GM18909 (cell line): Measurements from ENCODE around the gene OSTF1.

Experiments
- ATAC-seq: cut with Tn5 transposase; IDR thresholded peaks from one replicate; pipeline ENCODE4 v1.9.1; 2021; ENCODE audit warnings: mild to moderate bottlenecking; ENCODE audit not compliant: unreplicated experiment, poor library complexity

Gene OSTF1

DNA sequence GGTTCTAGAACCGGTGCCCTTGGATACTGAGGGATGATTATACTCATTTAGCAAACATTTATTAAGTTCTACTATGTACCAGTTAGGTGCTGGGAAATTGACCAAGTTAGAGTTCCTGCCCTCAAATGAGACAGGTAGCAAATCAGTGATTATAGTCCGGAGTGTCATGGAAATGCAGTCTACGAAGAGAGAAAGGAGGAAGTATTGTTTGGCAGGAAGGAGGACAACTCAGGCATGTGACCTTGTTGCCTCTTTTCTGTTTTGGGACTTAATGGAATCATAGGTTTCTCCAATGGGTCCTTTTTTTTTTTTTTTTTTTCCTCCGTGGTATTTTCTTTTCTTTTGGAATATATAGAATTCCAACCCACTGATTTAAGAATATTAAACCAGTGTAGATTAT, 28.0 kb downstream of the OSTF1 start:
- no peak for ATAC-seq

DNA sequence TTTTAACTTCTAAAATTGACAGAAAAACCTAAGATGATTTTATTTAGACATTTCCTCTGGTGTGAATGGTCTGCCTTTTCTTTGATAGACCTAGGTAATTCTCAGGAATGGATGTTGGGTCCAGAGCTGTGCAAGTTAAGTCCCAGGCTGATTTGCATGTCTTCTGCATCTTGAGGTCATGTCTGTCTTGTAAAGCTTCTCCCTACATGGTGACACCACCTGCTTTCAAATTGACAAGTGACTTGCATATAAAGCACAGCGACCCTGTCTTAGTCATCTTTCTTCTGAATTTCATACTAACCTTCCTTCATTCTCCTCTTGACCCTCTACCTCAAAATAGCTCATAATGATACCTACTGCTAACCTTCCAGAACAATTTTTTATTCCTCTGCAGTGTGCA, 29.2 kb downstream of the OSTF1 start:
- ATAC-seq = no peak

DNA sequence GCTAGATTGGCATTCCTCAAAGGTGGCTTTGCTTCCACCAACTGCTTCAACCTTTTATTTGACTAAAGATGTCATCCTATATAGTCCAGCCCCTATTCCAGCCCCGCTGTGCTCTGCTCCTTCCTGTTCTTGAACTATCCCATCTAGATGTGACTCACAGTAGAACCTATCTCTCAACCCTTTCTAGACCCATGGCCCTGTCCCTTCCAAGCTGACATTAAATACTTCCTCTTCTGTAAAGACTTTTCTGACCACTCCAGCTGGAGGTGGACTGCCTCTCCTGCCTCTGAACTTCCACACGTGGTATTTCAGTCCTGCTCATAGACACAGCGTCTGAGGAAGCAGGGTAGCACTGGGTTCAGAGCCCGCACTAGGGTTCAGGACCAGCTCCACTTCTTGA, 32.4 kb downstream of the OSTF1 start:
- no peak for ATAC-seq

DNA sequence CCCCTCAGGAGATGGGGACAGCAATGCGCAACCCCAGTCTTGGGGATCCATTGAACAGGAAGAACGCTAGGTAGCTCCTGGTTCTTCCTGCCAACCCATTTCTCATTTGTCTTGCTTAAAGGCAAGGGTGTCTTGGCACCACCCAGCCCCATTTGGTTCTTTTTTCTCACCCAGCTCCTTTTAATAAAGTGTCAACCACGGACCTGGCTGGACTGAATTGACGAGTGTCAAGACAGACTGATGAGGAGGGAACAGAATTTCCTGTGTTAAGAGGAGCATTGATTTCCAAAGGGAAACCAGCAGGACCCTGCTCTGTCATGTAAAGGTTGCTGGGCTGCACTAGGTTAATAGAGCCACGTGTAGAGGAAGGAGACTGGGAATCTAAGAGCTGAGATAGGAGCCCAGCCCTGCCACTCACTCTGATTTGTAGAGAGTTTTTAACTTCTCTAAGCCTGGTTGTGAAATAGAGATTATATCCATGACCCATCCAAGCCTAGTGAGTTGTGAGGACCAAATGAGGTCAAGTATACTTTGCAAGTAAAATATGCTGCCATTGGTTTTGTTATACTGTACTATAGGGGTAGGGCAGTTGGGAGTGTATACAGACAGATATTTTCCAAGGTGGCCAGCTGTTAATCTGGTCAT, 33.7 kb downstream of the OSTF1 start:
- no peak for ATAC-seq

DNA sequence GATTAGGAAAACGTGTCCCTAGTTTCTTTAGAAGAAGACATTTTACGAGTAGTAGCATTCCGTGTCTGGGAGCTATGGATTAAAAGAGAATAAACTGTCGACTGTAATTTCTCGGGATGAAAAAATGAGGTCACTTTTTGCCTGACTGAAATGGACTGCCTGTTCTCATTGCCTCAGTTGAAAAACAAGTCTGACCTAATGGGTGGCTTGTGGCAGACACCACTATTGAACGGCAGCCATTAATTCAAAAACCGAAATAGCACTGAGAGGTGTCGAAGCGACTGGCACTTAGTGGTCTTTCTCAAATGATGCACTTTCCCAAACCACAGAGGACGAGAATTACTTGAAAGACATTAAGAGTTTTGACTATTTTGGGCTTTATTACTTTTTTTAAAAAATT, 35.4 kb downstream of the OSTF1 start:
- ATAC-seq = no peak

DNA sequence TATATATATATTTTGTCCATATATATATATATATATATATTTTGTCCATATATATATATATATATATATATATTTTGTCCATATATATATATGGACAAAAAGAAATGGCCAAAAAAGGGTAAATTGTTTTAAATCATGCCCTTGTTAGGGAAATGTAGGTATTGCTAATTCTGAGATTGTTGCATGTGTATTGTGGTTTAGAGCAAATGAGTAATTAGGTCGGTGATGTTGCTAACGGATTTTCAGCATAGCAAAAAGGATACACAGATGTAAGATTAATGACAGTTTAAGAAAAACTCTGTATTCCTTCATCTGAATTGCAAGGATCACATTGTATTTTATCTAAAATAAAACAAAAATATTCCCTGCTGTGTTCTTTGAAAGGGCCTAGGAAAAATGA, 40.2 kb downstream of the OSTF1 start:
- no peak for ATAC-seq

DNA sequence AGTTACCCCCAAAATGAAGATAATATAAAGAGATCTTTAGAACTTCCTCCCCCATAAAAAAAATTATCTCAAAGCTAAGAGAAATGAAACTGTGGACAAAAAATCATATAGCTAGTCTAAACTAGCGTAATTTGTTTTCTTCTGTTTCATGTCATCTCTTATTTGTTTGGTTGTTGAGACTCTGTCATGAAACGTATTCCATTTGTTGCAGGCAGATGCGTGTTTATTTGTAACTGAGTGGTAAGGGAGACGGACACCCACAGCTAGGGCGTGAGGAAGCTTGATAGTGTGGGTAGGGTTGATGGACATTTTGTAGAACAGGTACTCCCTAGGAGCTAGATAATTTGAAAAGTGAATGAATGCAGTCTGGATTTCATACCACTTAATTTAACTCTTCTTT, 41.9 kb downstream of the OSTF1 start:
- ATAC-seq = no peak

DNA sequence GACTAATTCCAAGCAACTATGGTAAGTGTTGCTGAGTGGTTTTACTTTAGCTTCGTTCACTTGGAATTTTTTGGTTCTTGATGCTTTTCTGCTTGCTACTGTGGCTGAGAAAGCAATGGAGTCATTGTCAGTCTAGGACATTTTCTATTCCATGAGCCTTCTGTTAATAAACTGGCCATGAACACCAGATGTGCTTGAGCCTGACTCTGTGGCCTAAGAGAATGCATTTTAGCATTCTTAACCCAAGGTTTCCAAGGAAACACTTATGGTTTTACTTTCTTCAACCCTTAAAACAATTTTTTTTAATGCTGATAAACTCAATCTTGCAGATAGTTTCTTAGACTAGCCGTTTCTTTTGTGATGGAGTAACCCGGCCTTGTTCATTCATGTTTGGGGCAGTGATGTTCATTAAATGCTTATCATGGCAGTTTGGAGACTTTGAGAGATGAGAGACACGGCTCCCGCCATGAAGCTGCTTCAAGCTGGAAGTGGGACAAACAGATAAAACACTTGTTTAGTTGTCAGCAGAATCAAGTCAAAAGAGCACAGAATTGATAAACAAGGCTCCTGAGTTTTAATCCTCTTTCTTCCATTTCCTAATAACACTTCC, 42.4 kb downstream of the OSTF1 start:
- ATAC-seq = no peak

DNA sequence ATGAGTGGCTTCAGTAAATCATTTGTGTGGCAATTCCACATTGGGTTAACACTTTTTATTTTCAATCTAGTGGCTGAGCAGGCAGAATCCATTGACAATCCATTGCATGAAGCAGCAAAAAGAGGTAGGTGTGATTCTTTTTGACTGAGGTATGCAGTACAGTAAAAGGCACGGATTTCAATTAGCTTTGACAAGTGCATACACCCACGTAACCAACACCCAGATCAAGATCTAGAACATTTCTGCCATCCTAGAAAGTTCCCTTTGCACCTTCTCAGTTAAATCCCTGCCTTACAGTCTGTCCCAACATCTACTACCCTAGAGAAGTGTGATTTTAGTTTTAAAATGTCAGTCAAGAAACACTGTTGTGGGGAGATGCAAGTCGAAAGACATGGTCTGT, 43.4 kb downstream of the OSTF1 start:
- ATAC-seq = no peak

DNA sequence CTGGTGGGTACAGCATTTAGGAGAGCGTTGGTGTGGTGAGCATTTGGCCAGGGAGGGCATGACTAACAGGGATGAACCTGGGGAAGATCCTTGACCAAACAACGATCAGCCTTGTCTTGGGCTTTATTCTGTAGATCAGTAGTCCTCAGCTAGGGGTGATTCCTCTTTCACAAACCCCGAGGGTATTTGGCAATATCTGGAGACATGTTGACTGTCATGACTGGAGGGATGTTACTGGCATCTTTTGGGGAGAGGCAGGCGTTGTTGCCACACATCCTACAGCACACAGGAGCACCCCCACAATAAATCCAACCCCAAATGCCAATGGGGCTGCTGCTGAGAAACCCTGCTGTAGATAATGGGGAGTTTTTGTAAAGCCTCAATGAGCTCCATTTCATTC, 43.9 kb downstream of the OSTF1 start:
- ATAC-seq = no peak

DNA sequence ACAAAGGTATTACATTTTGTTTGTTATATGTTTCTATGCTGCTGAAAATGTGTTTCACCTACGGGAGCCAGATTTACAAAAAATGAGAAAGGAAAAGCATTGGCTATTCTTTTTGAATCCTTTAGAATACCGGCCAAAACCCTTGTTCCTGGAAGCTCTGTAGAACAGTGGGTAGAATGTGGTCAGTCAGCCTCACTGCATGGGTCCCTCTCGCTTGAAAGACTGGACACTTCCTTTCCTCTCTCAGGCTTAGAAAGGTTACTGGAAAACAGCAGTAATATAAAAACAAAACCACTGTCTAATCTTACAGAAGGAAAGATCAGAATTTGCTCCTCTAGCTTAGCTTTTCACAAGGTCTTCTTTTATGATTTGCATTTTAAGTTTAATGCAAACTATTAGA, 45.1 kb downstream of the OSTF1 start:
- no peak for ATAC-seq

DNA sequence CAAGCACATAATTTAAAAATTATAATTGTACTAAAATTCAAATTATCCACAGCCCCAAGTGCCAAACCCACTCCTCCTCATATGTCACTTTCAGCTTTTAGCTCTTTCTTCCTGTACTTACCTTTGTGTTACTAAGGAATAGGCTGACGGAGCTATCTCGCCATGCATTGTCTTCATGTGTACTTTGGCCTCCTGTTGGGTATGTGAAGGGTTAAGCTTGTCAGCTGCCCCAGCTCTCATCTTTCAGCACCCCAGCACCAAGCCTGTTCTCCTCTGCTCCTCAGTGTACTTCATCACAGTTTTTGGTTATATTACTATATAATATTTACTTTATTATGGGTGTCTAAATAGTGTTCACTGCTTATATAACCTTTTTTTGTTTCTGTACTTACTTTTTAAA, 46.2 kb downstream of the OSTF1 start:
- ATAC-seq = no peak

DNA sequence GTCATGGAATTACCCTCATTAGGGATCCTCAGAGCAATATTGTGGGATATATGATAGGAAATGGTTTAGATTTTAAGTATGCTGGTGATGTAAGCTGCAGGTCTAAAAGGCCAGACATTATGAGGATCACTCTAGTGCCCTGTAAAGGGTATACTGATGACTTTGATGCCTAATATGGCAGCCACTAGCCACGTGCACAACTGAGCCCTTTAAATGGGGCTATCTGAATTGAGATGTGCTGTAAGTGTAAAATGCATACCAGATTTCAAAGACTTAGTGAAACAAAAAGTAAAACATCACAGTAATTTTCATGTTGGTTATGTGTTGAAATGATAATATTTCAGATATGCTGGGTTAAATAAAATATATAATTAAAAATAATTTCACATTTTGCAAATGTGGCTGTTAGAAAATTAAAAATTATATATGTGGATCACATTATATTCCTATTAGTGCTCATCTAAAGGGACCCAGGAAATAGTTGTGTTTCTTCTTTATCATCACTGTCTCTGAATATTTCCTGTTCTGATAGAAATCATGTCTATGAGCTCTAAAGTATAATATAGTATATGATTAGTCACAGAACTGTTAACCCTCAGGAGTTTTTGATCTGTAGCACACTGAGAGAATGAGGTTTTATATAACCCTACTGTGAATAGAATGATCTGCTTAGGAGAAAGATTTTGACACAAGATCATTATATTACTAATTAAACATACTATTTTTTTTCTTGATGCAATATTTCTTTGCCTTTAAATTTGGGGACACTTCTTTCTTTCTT, 50.1 kb downstream of the OSTF1 start:
- ATAC-seq = no peak

DNA sequence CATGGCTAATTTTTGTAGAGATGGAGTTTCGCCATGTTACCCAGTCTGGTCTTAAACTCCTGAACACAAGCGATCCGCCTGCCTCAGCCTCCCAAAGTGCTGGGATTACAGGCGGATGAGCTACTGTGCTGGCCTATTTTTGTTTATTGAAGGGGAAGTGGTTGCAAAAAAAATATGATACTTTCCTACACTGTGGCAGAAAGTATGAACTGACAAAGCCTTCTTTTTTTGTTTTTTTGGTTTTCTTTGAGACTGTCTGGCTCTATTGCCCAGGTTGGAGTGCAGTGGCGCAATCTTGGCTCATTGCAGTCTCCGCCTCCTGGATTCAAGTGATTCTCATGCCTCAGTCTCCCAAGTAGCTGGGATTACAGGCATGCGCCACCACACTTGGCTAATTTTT, 50.9 kb downstream of the OSTF1 start:
- no peak for ATAC-seq

DNA sequence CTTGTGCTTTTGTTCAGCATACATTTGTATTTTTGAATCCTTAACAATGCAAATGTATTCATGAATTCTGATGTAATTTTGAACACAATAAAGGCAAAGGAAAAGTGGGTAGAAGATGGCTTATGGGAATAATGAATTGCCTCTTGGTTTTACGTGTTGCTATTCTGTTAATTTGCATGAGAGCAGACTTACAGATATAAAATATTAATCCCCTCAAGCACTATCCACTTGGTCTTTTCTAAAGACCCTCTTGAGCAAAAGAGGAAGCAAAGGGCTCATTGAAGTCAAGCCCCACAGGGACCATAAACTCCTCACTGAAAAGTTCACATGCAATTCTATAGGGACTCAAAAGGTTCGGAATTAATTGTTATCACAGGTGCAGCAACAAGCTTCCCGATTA, 51.9 kb downstream of the OSTF1 start:
- ATAC-seq = no peak

DNA sequence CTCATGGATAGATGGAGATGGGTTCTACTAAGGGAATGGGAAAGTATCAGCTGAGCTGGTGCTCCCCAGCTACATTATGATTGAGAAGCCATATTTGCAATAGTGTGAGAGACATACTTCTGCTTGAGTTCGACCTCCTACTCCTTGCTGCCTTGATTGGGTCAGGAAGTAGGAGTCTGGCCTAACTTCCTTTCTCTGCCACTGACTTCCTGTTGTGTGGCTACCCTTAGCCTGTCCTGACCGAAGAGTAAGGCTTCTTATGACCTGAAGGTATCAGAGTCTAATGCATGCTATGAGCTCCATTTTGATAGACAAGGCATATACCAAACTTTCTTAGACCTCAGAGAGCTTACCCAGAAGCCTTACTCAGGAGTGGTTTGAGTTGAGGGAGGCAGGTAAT, 53.9 kb downstream of the OSTF1 start:
- ATAC-seq = peak; percentile 70

DNA sequence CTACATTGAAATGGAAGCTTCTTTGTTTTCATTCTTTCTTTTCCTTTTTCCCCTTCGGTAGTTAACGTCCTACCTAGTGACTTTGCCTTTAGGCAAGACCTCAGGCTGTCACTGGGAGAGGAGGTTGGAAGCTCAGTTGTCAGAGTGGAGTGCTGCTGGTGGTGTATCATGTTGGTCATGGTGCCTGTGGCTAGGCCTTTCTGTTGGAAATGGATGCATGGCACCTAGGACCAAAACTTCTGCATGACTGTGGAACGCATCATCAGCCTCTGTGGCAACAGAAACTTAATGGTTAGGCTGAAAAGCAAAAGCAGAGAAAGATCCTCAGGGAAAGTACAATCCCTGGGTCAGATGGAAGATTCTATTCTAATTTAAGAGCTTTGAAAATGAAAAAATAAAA, 57.9 kb downstream of the OSTF1 start:
- no peak for ATAC-seq

DNA sequence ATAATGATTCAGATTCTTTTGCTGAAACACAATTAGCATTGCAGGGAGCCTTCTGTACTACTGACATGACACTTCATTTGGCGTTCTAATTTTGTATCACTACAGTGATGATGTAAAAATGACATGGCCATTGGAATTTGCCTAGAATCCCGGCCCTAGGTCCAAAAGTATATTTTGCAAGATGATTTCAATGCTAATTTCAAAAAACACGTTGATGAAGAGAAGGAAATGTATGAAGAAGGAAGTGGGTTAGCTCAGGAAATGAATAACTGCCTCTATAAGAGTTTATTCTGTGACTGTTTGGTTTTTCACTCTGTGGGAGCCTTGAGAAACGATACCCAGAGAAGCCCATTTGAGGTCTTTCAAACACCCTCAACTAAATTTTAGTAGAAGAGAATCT, 59.3 kb downstream of the OSTF1 start:
- ATAC-seq = peak; percentile 55

DNA sequence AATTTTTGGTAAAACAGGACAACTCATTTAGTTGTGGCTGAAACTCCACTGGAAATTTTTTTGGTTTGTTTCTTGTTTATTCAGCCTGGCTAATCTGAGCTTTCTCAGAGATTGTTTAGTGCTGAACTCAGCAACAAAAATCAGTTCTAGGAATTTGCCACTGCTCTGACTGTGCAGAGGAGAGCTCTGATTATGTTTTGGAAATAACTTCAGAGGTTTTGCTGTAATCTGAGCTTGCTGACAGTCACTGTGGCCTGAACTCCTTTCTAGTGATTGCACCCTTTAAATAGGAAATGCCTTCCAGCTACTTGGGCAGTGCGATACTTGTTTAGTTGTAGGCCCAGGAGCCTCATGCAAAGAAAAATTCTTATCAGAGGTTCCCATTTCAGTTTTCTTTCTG, 60.2 kb downstream of the OSTF1 start:
- no peak for ATAC-seq

DNA sequence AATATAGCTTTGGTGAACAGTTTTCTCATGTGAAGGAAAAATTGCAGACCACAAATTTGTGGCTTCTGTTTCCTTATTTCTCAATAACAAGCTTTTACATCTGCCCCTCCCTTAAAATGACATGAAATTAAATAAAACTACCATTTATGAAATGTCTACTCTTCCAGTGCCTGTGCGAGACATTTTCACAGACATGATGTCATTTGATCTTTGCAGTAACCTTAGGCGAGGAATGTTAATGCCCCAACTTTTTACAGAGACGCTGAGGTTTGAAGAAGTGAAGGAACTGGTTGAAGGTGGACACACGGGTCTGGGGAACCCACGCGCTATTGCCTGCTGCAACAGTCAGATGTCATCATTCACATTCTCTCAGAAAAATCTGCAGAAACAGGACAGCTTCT, 61.5 kb downstream of the OSTF1 start:
- no peak for ATAC-seq

DNA sequence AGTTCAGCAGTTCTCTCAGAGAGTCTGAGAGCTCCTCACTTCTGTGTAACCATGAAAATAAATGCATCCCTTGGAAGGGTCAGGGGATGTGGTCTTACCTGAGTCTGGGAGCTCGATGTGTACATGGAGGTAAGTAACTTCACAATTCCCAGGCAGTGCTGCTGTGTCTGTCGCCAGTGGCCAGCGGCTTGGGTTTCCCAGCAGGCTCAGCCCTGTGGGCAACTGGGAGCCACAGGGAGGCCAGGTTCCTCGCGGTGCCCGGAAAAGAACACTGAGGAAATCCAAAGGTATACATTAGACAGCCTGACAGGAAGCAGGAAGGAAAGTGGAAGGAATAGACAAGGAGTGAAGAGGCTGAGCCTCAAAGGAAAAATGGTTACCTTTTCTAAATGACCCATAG, 62.2 kb downstream of the OSTF1 start:
- no peak for ATAC-seq

DNA sequence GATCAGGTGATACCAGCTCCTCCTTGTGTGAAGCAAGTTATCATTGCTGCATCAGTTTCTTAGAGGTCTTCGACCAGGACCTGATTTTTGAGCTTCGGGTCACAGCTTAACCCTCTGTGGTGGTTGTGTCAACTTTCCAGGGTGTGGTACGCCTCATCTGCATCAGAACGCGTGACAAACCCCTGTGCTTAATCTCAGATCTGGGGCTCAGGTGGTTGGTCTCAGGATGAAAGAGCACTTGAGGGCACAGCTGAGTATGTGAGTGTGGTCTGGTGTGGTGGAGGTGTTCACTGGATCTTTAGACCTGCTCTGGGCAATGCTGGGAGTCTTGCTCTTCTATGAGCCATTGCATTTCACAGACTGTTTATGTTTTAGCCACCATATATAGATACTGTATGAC, 64.1 kb downstream of the OSTF1 start:
- ATAC-seq = peak; percentile 61
